GM23338 (cell line): ENCODE measurements around the gene RAPGEF4. TPM values are rescaled to one million over a fixed set of nuclear protein-coding genes. Genes with fewer than 3 reads are reported as not detected.

Experiments used
- ATAC-seq: fragments of 200-7000 bp; cut with Tn5 transposase; 3 replicates; pipeline ENCODE4 v1.9.1; 2020
- DNase-seq: peaks from one replicate; pipeline ENCODE4 v3.0.0-alpha.2; 2015; ENCODE audit warnings: low spot score
- H2AFZ ChIP-seq: fragments of 200-600 bp; sonication (generic); 2 replicates; pipeline ENCODE4 v1.8.0; 2016; ENCODE audit warnings: antibody characterized with exemption, mild to moderate bottlenecking, moderate library complexity
- H3F3A ChIP-seq: fragments of 200-600 bp; sonication (generic); replicated peaks from 2 replicates; pipeline ENCODE4 v1.8.0; 2017; ENCODE audit warnings: antibody characterized with exemption, mixed run types, low read depth
- H3K27ac ChIP-seq: fragments of 200-600 bp; sonication (generic); 2 replicates; pipeline ENCODE4 v1.6.1; 2016; ENCODE audit warnings: low read depth
- H3K27me3 ChIP-seq: fragments of 200-600 bp; sonication (generic); 2 replicates; pipeline ENCODE4 v1.8.0; 2016; ENCODE audit warnings: mild to moderate bottlenecking, mixed run types, moderate library complexity; ENCODE audit not compliant: insufficient read depth
- H3K36me3 ChIP-seq: fragments of 200-600 bp; sonication (generic); 2 replicates; pipeline ENCODE4 v1.8.0; 2016; ENCODE audit warnings: mild to moderate bottlenecking; ENCODE audit not compliant: insufficient read depth
- H3K4me1 ChIP-seq: fragments of 200-600 bp; sonication (generic); 2 replicates; pipeline ENCODE4 v1.8.0; 2016; ENCODE audit warnings: mild to moderate bottlenecking, moderate library complexity; ENCODE audit not compliant: insufficient read depth
- H3K4me2 ChIP-seq: fragments of 200-600 bp; sonication (generic); 2 replicates; pipeline ENCODE4 v1.7.1; 2017; ENCODE audit warnings: mixed run types
- H3K4me3 ChIP-seq: fragments of 200-600 bp; sonication (generic); 2 replicates; pipeline ENCODE4 v1.6.1; 2016; ENCODE audit warnings: mixed run types
- H3K79me2 ChIP-seq: fragments of 200-600 bp; sonication (generic); replicated peaks from 2 replicates; pipeline ENCODE4 v1.8.0; 2017; ENCODE audit warnings: mild to moderate bottlenecking; ENCODE audit not compliant: insufficient read depth
- H3K9me2 ChIP-seq: fragments of 200-600 bp; sonication (generic); 2 replicates; pipeline ENCODE4 v1.8.0; 2017; ENCODE audit not compliant: insufficient read depth
- H4K20me1 ChIP-seq: fragments of 200-600 bp; sonication (generic); replicated peaks from 2 replicates; pipeline ENCODE4 v1.8.0; 2017; ENCODE audit warnings: mild to moderate bottlenecking; ENCODE audit not compliant: insufficient read depth
- H3K27ac Mint-ChIP-seq: 2 replicates; pipeline ENCODE4 v1.8.0; 2020; ENCODE audit warnings: inconsistent platforms, mild to moderate bottlenecking, moderate library complexity, mixed read lengths
- H3K27me3 Mint-ChIP-seq: 3 replicates; pipeline ENCODE4 v1.8.0; 2022; ENCODE audit warnings: low read depth, mild to moderate bottlenecking, moderate library complexity, mixed read lengths, inconsistent platforms; ENCODE audit not compliant: insufficient read depth, poor library complexity
- H3K36me3 Mint-ChIP-seq: 3 replicates; pipeline ENCODE4 v1.8.0; 2021; ENCODE audit warnings: low read depth, mild to moderate bottlenecking, inconsistent platforms, moderate library complexity, mixed read lengths
- H3K4me1 Mint-ChIP-seq: 3 replicates; pipeline ENCODE4 v1.8.0; 2020; ENCODE audit warnings: mild to moderate bottlenecking, inconsistent platforms, mixed read lengths
- H3K4me3 Mint-ChIP-seq: 3 replicates; pipeline ENCODE4 v1.8.0; 2021; ENCODE audit warnings: moderate library complexity, mild to moderate bottlenecking, inconsistent platforms, mixed read lengths
- H3K9me3 Mint-ChIP-seq: 3 replicates; pipeline ENCODE4 v1.8.0; 2020; ENCODE audit warnings: moderate library complexity, mild to moderate bottlenecking, inconsistent platforms, mixed read lengths
- CTCF ChIP-seq, 2 experiments: fragments of 200-600 bp in 1 of 2; sonication (generic) in 1 of 2; conservative IDR thresholded peaks; 2 replicates each; pipeline versions ENCODE4 v1.5.1 to v1.6.1; 2016 to 2017; ENCODE audit warnings: antibody characterized with exemption in 2 of 2, low read depth in 2 of 2, mild to moderate bottlenecking in 2 of 2, moderate library complexity in 1 of 2
- EZH2 ChIP-seq: fragments of 200-600 bp; sonication (generic); IDR thresholded peaks from one replicate; pipeline ENCODE4 v1.8.0; 2017; ENCODE audit warnings: antibody characterized with exemption, mild to moderate bottlenecking, low read depth; ENCODE audit not compliant: unreplicated experiment
- EZH2phosphoT487 ChIP-seq: fragments of 200-600 bp; sonication (generic); IDR thresholded peaks from one replicate; pipeline ENCODE4 v1.8.1; 2018; ENCODE audit warnings: antibody characterized with exemption; ENCODE audit not compliant: unreplicated experiment
- NANOG ChIP-seq: IDR thresholded peaks from 2 replicates; pipeline ENCODE4 v1.6.1; 2016; ENCODE audit warnings: antibody characterized with exemption, borderline replicate concordance
- POLR2AphosphoS5 ChIP-seq: IDR thresholded peaks from 2 replicates; pipeline ENCODE4 v1.6.1; 2016; ENCODE audit warnings: antibody characterized with exemption, low read depth
- STAT1 ChIP-seq: IDR thresholded peaks from one replicate; pipeline ENCODE4 v1.6.1; 2016; ENCODE audit warnings: antibody characterized with exemption; ENCODE audit not compliant: unreplicated experiment
- ZNF331 ChIP-seq: fragments of 250-450 bp; sonication (Bioruptor Pico); IDR thresholded peaks from 2 replicates; pipeline ENCODE4 v1.5.0; 2020; ENCODE audit warnings: low read depth, mild to moderate bottlenecking, moderate library complexity
- ZNF462 ChIP-seq: fragments of 250-450 bp; sonication (Bioruptor Pico); IDR thresholded peaks from 2 replicates; pipeline ENCODE4 v1.5.0; 2020; ENCODE audit warnings: mild to moderate bottlenecking, moderate library complexity
- polyA plus RNA-seq: library from polyadenylated mRNA; unstranded; fragments of >200 nt; fragmentation: Nextera tagmentation; extraction: Ambion mirVana; gene quantifications from 2 replicates; pipeline ENCODE4 v1.2.1, GENCODE V29; 2016
- total RNA-seq: library from RNA; depleted of rRNA; stranded (reverse); fragments of >200 nt; shearing (Covaris generic); gene quantifications from 2 replicates; pipeline ENCODE4 v1.2.3, GENCODE V29; 2014

RAPGEF4 gene
- total and polyA plus RNA-seq, 2 experiments from 2014 or later = 1.7 to 4.7 TPM

- H3K27me3 Mint-ChIP-seq = peaks cover 3% of the 10 kb centered on the region
- peaks cover 5% of the 10 kb centered on the region; the same call in 2 of the 3 replicates for H3K4me1 Mint-ChIP-seq
- Histone ChIP-seq H3F3A (no peaks in the 10 kb centered on the region), H4K20me1 (no peaks in the 10 kb centered on the region), H3K4me3 (no peak overlapping the region), H3K4me2 (no peak overlapping the region), H3K4me1 (peaks cover 3% of the 10 kb centered on the region; the same call in 1 of the 2 replicates), H3K79me2 (no peaks in the 10 kb centered on the region), H3K36me3 (no peaks in the 10 kb centered on the region), H2AFZ (no peak overlapping the region), H3K27ac (no peak overlapping the region), H3K27me3 (no peaks in the 10 kb centered on the region), H3K9me2 (no peaks in the 10 kb centered on the region)
- DNase-seq (no peak), ATAC-seq (no peak)
- no peaks in the 10 kb centered on the region for H3K9me3 Mint-ChIP-seq
- H3K4me3 Mint-ChIP-seq = no peak overlapping the region
- TF ChIP-seq NANOG = no peak
- no peak for TF ChIP-seq CTCF (conservative IDR thresholded peaks at IDR 0.05; ENCODE audit: low read depth in 2 of 2)
- no peak for TF ChIP-seq STAT1
- TF ChIP-seq EZH2 = no peak
- TF ChIP-seq ZNF462 (CRISPR knock-in tag) = no peak
- TF ChIP-seq EZH2phosphoT487 = no peak
- no peak for TF ChIP-seq POLR2AphosphoS5
- TF ChIP-seq ZNF331 (CRISPR knock-in tag) = no peak
- no peaks in the 10 kb centered on the region for H3K36me3 Mint-ChIP-seq
- H3K27ac Mint-ChIP-seq = no peak overlapping the region
Observed at GRCh38 chr2:173049831-173050230, 314.2 kb downstream of the RAPGEF4 start.
